HG03060 (cell line): ENCODE data around the gene FSCN2.

Source experiments
- ATAC-seq: cut with Tn5 transposase; IDR thresholded peaks from one replicate; pipeline ENCODE4 v1.9.1; 2021; ENCODE audit warnings: low read depth, moderate number of reproducible peaks; ENCODE audit not compliant: unreplicated experiment

FSCN2 gene

GRCh38 chr17:81552244-81553017, 24.3 kb downstream of the FSCN2 start, which contains the start of gene FAAP100:
TSS of gene FAAP100 (minus strand) at chr17:81552353. CDS start at chr17:81552330, 23 bp downstream.
- no peak for ATAC-seq

- ATAC-seq, result no peak
Observed at GRCh38 chr17:81553018-81553615, 24.9 kb downstream of the FSCN2 start.

- no peak for ATAC-seq
Observed at GRCh38 chr17:81553616-81554181, 25.5 kb downstream of the FSCN2 start.

- no peak for ATAC-seq
Observed at GRCh38 chr17:81556175-81556691, 28.1 kb downstream of the FSCN2 start.

GRCh38 chr17:81556863-81557262, 28.7 kb downstream of the FSCN2 start:
- ATAC-seq, result no peak

- ATAC-seq, result no peak
Observed at GRCh38 chr17:81557276-81558114, 29.3 kb downstream of the FSCN2 start.

- no peak for ATAC-seq
Observed at GRCh38 chr17:81558115-81558468, 29.9 kb downstream of the FSCN2 start.

GRCh38 chr17:81558941-81559806, 31.0 kb downstream of the FSCN2 start:
- no peak for ATAC-seq

- no peak for ATAC-seq
Observed at GRCh38 chr17:81561494-81561885, 33.3 kb downstream of the FSCN2 start.

GRCh38 chr17:81563861-81564586, 35.8 kb downstream of the FSCN2 start:
- ATAC-seq, result no peak

- no peak for ATAC-seq
Observed at GRCh38 chr17:81564778-81565177, 36.6 kb downstream of the FSCN2 start.

GRCh38 chr17:81565231-81565630, 37.1 kb downstream of the FSCN2 start:
- no peak for ATAC-seq

GRCh38 chr17:81566461-81567126, 38.4 kb downstream of the FSCN2 start:
- no peak for ATAC-seq

- ATAC-seq, result no peak
Observed at GRCh38 chr17:81567191-81567590, 39.0 kb downstream of the FSCN2 start.

- no peak for ATAC-seq
Observed at GRCh38 chr17:81568416-81568815, 40.2 kb downstream of the FSCN2 start.

GRCh38 chr17:81569986-81570514, 41.9 kb downstream of the FSCN2 start:
- ATAC-seq, result no peak

- ATAC-seq, result no peak
Observed at GRCh38 chr17:81570964-81571363, 42.8 kb downstream of the FSCN2 start.

GRCh38 chr17:81572563-81573168, 44.5 kb downstream of the FSCN2 start:
- ATAC-seq, result no peak
